Coronary artery (tissue), 2 donors: ENCODE measurements around the gene NLGN1.

Experiments used
- DNase-seq: peaks from one replicate; pipeline ENCODE4 v3.0.0-alpha.2; 2017; ENCODE audit warnings: low spot score
- H3K27ac ChIP-seq, 2 donors: fragments of 200-600 bp; sonication (generic); one replicate each; pipeline ENCODE4 v1.5.1; 2016 to 2019
- H3K4me3 ChIP-seq: fragments of 200-600 bp; sonication (generic); 2 replicates; pipeline ENCODE4 v1.5.1; 2016; ENCODE audit warnings: mild to moderate bottlenecking, moderate library complexity
- CTCF ChIP-seq: fragments of 200-600 bp; sonication (generic); IDR thresholded peaks from one replicate; pipeline ENCODE4 v1.5.1; 2019; ENCODE audit warnings: antibody characterized with exemption

NLGN1 gene

GRCh38 chr3:174330303-174330702, 932.8 kb downstream of the NLGN1 start:
- Histone ChIP-seq H3K4me3 (no peak overlapping the region), H3K27ac (peak overlapping the region in 1 of 2 donors; percentile 27)
- DNase-seq = no peak
- no peak for TF ChIP-seq CTCF

- no peak for DNase-seq
- TF ChIP-seq CTCF = no peak
- H3K27ac ChIP-seq = peak overlapping the region in 1 of 2 donors; percentile 32
- H3K4me3 ChIP-seq = no peak overlapping the region
These were observed 933.7 kb downstream of the NLGN1 start for GRCh38 chr3:174331095-174331800.

- DNase-seq = no peak
- Histone ChIP-seq H3K27ac (no peak overlapping the region), H3K4me3 (no peak overlapping the region)
- no peak for TF ChIP-seq CTCF
These were observed 934.8 kb downstream of the NLGN1 start for GRCh38 chr3:174332391-174332790.

GRCh38 chr3:174333640-174334039, 936.1 kb downstream of the NLGN1 start:
- TF ChIP-seq CTCF = no peak
- H3K27ac ChIP-seq = no peak overlapping the region
- no peak for DNase-seq
- H3K4me3 ChIP-seq = no peak overlapping the region

GRCh38 chr3:174334111-174334510, 936.6 kb downstream of the NLGN1 start:
- DNase-seq = no peak
- Histone ChIP-seq H3K27ac (no peak overlapping the region), H3K4me3 (no peak overlapping the region)
- TF ChIP-seq CTCF = no peak

GRCh38 chr3:174335324-174335723, 937.8 kb downstream of the NLGN1 start:
- TF ChIP-seq CTCF = no peak
- H3K27ac ChIP-seq = no peak overlapping the region
- no peak overlapping the region for H3K4me3 ChIP-seq
- no peak for DNase-seq

GRCh38 chr3:174335910-174336309, 938.4 kb downstream of the NLGN1 start:
- no peak overlapping the region for H3K4me3 ChIP-seq
- TF ChIP-seq CTCF = no peak
- no peak for DNase-seq
- H3K27ac ChIP-seq = no peak overlapping the region
